GM19193 (cell line): Measurements from ENCODE around the gene AJUBA.

ENCODE experiments used
- POLR2A ChIP-seq: IDR thresholded peaks from 4 replicates; pipeline ENCODE4 v1.6.1; 2011; ENCODE audit not compliant: insufficient read depth, insufficient read length; ENCODE audit errors: extremely low read depth

Gene AJUBA

DNA sequence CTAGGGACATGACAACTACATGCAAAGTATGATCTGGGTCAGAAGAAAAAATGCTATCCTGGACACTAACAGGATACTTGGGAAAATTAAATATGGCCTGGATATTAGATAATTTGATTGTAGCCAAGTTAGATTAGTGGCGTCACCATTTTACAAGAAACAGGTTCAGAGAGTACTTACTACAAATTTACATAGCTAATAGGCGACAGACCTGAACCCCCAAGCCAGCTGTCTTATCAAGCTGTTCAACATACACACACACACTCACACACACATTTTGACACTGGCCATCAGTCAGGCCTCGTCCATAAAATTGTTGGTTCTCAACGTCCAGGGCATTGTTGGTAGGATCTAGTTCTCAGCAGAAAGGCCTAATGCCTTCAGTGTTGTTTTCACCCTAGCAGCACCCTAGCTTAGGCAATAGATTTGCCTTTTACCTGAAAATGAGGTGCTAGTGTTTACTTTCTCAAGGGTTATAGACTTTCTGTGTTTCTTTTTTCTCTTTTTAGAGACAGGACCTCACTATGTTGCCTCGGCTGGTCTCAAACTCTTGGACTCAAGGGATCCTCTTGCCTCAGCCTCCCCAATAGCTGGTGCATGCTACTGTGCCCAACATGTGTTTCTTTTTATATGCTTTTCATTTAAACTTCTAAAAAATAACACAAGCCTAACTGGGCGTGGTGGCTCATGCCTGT, 30.9 kb upstream of the AJUBA start:
- no peak for TF ChIP-seq POLR2A

DNA sequence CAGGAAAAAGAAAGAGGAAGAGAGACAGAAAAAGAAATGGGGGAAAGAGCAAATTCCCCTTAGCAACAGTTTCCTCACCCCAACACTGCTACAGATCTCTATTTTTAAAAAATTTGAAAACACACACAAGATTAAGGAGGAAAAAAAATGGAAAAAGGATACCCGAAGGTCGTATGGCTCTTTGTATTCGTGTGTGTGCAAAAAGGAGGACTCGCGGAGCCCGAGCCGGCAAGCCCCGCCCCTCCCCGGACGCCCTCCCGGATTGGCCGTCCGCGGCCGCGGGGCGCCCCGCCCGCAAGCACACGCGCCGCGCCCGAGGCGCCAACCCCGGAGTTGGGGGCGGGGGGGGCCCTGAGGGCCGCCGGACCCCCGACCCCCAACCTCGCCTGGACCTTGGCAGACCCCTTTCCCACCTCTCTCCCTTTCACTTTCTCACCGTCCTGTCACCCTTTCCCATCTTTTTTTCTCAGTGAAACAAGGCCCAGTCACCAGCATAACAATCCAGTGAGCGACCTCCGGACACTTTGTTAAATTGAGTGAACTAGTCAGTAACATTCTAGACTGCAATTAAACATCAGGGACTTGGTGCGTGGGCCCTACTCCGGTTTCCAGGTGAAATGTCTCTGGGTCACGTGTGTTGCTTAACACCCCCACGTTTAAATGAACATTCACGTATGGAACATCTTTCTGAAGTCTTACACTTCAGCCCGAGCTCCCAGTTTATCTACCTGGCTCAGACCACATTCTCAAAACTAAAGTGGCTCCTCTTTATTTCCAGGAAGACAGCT, 27.8 kb upstream of the AJUBA start, which contains the start of gene C14orf93:
C14orf93 (minus strand) TSS at position 205 of the 788 bp plus-strand sequence. CDS start 11,120 bp downstream, outside the sequence.
- TF ChIP-seq POLR2A = peak; percentile 67

DNA sequence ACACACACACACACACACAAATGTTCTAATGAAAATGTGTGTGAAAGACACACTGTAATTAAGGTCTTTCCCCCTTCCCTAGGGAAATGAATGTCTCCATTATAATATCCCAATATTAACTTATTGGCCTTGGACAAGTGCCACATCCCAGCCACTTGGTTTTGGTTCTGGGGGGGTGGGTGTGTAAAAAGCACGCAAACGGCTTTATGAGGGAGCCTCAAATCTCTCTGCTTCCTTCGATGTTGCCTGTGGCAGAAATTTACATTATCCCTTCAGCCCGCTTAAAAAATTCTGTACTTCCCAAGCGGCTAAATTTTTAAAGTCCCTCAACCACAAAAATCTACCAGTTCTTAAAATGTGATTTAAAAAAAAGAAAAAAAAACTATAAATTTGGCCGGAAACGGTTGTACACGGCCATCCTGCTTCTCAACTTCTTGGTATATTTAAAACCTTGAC, 27.2 kb upstream of the AJUBA start:
- no peak for TF ChIP-seq POLR2A

DNA sequence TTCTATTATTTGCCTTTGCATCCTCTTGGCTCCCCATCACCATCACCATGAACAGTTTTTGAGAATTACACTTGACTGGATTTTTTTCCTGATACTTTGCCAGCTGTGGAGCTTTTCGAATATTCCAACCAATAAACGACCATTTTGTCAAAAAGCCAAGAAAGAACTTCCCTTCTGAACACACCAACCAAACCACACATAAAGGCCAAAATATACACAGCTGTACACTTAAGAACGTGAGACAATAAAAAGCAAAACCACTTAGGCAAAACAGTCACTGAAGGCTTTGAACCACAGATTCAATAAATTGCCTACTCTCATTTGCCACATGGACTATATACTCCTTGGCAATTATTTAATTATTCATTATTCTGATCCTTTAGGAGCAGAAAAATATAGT, 26.5 kb upstream of the AJUBA start:
- TF ChIP-seq POLR2A = no peak

DNA sequence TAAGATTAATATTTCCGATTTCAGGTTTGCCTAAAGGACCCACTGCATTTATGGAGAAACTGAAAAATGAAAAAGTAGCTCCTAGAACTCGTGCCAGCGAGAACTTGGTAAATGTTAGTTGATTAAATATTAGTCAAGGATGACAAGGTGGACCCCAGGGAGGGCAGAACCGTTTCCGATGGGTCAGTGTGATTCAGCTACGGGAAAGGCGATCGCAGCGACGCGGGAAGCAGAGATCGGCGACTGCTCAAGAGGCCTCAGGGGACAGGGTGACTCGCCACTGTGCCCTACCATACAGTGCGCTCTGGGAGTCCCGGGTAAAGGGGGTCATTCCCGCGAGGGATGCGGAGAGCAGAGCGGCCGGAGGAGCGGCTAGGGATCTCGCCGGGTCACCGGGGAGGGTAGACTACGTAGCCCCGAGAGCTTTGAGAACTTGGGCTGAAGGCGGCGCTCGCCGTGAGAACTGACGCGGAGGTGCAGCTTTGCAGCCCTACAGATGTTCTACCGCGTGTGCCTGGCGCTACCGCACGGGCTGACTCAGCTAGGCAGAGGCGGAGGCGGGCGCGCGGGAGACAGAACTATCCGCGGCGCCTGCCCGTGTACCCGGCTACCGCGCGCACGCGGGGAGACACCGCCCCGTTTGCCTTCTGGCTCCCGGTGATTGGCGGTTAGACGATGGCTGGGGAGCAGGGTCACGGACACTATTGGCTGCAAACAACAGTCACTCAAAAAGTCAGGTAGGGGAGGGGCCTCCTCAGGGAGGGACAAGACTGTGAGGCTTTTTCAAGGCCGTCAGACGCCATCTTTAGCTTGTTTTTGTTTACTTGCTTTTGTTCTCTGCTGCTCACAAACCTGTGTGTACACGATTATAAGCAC, 24.4 kb upstream of the AJUBA start:
- peak; percentile 97 for TF ChIP-seq POLR2A

DNA sequence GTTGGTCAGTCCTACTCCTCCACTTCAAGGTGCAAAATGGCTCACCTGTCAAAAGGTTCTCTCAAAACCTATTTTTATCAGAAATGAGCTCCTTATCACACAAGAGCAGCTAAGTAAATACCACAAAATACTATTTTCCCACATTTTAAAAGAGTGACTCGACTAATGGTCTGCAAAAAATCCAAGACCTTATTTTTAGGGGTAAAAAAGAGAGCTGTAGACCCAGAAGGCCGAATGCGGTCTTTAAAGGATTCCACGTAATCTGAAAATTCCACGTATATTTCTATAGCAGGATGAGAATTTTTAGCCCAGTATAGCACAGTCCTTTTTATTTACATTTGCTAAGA, 23.8 kb upstream of the AJUBA start:
- TF ChIP-seq POLR2A = no peak

DNA sequence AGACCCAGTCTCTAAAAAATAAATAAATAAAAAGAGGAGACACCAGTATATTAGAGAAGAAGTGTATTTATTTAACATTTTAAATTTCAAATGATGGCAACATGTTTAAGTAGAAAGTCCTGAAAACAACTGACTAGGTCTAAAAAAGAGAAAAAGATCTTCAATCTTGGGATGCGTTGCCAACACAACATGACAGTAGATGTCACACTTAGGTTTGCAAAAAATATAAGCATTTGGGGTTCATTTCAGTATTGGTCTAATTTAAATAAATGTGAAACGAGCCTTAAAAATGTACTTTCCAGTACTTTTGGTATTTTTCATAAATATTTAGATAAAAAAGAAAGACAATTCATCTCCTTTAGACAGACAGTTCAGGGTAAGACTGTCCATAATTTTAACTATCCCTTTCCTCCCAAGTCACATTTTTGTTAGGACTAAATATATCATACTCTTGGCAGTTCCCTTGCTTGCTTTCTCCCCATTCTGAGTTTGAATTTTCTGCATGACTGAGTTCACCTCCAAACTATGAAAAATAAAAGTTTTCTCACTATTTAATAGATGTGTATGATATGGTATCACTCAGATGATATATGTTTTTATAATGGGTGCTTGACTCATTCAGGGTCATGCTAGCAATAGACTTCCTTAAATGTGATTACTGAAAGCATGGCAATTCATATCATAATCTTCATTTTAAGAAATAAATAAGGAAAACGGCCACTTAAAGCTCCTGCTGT, 23.3 kb upstream of the AJUBA start:
- no peak for TF ChIP-seq POLR2A

DNA sequence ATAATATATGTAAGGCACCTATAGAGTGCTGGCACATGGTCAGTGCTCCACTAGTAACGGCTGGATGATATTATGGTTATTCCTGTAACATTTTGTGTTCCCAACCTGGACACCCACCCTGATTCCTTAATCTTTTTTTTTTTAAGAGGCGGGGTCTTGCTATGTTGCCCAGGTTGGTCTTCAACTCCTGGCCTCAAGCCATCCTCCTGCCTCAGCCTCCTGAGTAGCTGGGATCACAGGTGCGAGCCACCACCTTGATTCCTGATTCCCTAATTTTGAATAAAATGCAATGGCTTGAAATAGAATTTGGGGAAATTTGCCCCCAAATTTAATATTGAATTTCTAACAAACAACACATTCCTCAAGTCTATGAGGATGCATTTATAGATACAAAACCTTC, 20.2 kb upstream of the AJUBA start:
- TF ChIP-seq POLR2A = no peak

DNA sequence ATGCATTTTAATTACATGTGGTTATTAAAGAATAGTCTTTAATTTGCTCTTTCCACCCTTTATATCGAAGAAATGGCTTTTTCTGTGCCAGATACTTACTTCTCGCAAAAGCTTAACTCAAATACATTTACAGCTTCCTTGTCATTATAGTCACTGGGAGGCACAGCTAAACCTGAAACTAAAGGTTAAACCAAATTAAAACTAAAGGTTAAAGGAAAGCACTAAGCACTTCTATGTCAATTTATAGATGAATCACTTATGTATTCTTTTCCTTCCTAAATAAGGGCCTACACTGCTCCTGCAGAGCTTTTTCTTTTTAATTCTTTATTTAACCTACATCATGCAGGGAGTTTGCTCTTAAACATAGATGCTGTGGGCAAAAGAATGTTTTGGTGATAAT, 18.5 kb upstream of the AJUBA start:
- no peak for TF ChIP-seq POLR2A

DNA sequence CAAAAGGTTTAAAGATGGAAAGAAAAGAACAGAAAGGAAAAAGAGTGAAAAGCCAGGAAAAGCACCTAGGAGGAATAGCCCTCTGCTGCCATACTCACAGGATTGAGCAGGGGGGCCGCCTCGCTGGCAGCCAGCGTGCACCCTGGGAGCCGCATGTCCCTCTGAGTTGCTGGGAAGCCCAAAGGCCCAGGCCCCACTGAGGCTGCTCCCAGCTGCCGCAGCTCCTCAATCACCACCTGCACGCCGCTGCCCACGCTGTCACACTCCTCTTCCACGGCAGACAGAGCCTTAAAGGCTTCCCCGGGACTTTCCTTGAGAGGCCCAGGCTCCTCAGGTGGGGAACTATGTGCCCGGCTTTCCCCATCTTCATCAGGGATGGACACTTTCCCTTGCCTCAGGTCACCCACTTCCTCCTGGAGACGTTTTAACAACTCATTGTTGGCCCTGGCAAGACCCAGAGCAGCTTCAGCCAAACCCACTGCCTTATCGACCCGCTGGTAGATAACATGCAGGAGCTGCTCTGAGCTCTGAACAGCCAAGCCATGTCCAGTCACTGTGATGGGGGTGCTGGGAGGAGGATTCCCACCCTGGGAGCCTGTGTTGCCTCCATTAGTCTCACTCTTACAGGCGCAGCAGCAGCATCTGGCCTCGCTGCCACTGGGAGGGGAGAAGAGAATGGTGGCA, 16.1 kb upstream of the AJUBA start:
- TF ChIP-seq POLR2A = no peak

DNA sequence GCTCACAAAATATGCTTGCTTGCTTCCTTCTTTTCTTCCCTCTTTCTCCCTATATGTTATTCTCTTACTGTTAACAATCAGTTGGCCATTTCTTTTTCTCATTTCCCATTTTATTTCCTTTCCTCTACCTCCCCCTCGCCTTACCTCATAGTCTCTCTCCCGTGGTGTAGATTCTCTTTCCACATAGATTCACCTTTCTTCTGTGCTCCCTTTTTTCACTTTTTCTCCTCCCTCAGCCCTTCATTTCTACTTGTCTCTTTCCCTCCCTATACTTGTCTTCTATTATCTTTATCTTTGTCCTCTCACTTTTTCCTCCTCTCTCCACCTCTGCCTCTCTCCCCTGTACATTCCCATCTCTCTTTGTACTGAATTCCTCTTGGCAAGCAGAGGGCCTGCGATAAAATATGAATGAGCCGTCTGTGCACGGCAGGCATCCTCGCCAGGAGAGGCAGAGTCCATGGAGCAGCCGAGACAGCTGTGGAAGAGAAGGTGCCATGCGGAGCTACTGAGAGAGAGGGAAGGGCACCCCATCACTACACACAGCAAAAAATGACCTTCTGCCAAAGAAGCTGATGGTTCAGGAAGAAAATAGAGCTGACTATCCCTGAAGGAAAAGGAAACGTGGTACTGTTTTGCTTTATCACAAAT, 15.4 kb upstream of the AJUBA start:
- TF ChIP-seq POLR2A = no peak

DNA sequence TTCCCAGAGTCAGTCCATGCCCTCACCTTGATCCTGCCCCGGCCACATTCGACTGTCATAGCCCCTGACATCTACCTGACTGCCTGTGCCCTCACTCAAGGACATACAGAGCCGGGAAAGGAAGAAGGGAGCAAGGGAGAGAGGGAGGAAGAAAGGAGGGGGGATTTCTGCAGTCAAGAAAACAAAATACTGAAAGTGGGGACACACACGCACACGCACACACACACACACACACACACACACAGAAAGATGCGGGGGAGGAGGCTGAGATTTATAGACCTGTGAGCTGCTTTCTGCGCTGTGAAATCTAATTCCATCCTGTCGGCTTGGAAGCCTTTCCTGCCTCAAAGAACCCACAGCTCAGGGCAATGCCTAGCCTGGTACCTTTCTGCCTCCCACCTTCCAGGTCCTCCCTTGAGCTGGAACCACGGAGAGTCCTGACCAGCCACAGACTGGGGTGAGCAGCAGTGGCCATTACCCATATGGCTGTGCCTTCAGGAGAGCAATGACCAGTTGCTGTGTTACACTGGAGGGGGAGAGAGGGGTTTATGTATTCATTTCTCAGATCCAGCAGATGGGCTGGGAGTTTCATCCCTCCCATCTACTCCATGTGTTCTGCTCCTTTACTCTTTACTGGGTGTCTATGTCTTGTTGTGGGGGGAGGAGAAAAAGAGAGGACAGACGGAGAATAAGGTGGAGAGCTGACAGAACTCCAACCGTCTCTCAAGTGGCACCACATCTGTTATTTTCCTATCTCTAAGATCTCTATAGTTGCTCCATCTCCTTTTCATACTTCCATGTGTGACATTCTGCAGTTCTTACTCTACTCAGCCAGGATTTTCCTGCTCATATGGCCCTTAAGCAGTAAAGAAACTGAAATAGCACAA, 14.7 kb upstream of the AJUBA start:
- TF ChIP-seq POLR2A = no peak
